Measurements from ENCODE around the gene MRS2.

The MRS2 gene

GRCh38 chr6:24436979-24437378 is 34.2 kb downstream of the MRS2 start:
- no peak for TF ChIP-seq CTCF (conservative IDR thresholded peaks at IDR 0.05; ENCODE audit: low read depth, low read length)
- DNase-seq (ENCODE audit: low read depth), result no peak
- no peak overlapping the region for H3K4me3 ChIP-seq (ENCODE audit: low read depth, low read length)

- no peak overlapping the region for H3K4me3 ChIP-seq (ENCODE audit: low read depth, low read length)
- DNase-seq (ENCODE audit: low read depth), result no peak
These were observed 37.3 kb downstream of the MRS2 start for GRCh38 chr6:24439858-24440539.

GRCh38 chr6:24440897-24441598 is 38.3 kb downstream of the MRS2 start:
- TF ChIP-seq CTCF (conservative IDR thresholded peaks at IDR 0.05; ENCODE audit: low read depth, low read length), result no peak
- H3K4me3 ChIP-seq (ENCODE audit: low read depth, low read length), result no peak overlapping the region
- no peak for DNase-seq (ENCODE audit: low read depth)

More at GRCh38 chr6:24439858-24440539, 37.3 kb downstream of the MRS2 start:
- no peak for TF ChIP-seq CTCF (conservative IDR thresholded peaks at IDR 0.05; ENCODE audit: low read depth, low read length)

- TF ChIP-seq CTCF (conservative IDR thresholded peaks at IDR 0.05; ENCODE audit: low read depth, low read length), result no peak
- no peak for DNase-seq (ENCODE audit: low read depth)
- H3K4me3 ChIP-seq (ENCODE audit: low read depth, low read length), result no peak overlapping the region
These were observed 38.8 kb downstream of the MRS2 start for GRCh38 chr6:24441599-24441904.

- no peak for DNase-seq (ENCODE audit: low read depth)
- H3K4me3 ChIP-seq (ENCODE audit: low read depth, low read length), result no peak overlapping the region
- TF ChIP-seq CTCF (conservative IDR thresholded peaks at IDR 0.05; ENCODE audit: low read depth, low read length), result no peak
These were observed 41.9 kb downstream of the MRS2 start for GRCh38 chr6:24444588-24444987.

- TF ChIP-seq CTCF (conservative IDR thresholded peaks at IDR 0.05; ENCODE audit: low read depth, low read length), result no peak
- H3K4me3 ChIP-seq (ENCODE audit: low read depth, low read length), result no peak overlapping the region
- no peak for DNase-seq (ENCODE audit: low read depth)
These were observed 43.0 kb downstream of the MRS2 start for GRCh38 chr6:24445704-24446103.

GRCh38 chr6:24446670-24447069 is 43.9 kb downstream of the MRS2 start:
- TF ChIP-seq CTCF (conservative IDR thresholded peaks at IDR 0.05; ENCODE audit: low read depth, low read length), result no peak
- no peak overlapping the region for H3K4me3 ChIP-seq (ENCODE audit: low read depth, low read length)
- DNase-seq (ENCODE audit: low read depth), result no peak
